ENCODE data around the gene CDK7. TPM values are rescaled to one million over a fixed set of nuclear protein-coding genes. Genes with fewer than 3 reads are reported as not detected.

Gene CDK7
- total RNA-seq, 4 donors from 2014 or later: 21.8 to 40.7 (median 32.2) TPM

DNA sequence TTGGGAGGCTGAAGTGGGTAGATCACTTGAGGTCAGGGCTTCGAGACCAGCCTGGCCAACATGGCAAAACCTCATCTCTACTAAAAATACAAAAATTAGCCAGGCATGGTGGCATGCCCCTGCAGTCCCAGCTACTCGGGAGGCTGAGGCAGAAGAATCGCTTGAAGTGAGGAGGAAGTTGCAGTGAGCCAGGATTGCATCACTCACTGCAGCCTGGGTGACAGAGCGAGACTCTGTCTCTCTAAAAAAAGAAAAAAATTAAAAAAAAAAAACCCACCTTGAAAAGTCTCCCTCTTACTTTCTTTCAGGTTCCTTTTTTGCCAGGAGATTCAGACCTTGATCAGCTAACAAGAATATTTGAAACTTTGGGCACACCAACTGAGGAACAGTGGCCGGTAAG lies 34.2 kb downstream of the CDK7 start:
- Histone ChIP-seq H3K36me3 (peaks cover 0 to 95% (median 28%) of the 10 kb centered on the region in 3 donors), H3K4me3 (no peak overlapping the region), H3K27ac (no peak overlapping the region), H3K4me1 (no peaks in the 10 kb centered on the region), H3K9me3 (no peaks in the 10 kb centered on the region), H3K27me3 (no peaks in the 10 kb centered on the region)
- no peak for DNase-seq
- WGBS, 2 donors: 74 to 89% methylated on average over 4 to 5 of the region's 5 CpGs
- intact Hi-C loops (cut with DNase I): no loop called here
- TF ChIP-seq, protein P1, sequence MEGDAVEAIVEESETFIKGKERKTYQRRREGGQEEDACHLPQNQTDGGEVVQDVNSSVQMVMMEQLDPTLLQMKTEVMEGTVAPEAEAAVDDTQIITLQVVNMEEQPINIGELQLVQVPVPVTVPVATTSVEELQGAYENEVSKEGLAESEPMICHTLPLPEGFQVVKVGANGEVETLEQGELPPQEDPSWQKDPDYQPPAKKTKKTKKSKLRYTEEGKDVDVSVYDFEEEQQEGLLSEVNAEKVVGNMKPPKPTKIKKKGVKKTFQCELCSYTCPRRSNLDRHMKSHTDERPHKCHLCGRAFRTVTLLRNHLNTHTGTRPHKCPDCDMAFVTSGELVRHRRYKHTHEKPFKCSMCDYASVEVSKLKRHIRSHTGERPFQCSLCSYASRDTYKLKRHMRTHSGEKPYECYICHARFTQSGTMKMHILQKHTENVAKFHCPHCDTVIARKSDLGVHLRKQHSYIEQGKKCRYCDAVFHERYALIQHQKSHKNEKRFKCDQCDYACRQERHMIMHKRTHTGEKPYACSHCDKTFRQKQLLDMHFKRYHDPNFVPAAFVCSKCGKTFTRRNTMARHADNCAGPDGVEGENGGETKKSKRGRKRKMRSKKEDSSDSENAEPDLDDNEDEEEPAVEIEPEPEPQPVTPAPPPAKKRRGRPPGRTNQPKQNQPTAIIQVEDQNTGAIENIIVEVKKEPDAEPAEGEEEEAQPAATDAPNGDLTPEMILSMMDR (IDR thresholded peaks at IDR 0.05): no peak
- TF ChIP-seq POLR2A (IDR thresholded peaks at IDR 0.05): no peak

DNA sequence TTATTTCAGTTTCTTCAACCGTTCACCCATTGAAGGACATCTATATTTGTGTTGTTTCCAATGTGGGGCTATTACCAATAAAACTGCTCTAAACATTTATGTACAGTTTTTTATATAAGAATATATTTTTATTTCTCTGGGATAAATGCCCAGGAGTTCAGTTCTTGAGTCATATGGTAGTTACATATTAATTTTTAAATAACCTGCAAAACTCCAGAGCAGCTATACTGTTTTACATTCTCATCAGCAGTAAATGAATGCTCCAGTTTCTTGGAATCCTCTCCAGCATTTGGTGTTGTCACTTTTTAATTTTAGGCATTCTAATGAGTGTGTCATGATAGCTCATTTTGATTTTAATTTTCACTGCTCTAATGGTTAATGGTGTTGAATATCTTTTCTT lies 36.2 kb downstream of the CDK7 start:
- 48 to 61% methylated on average over 1 of the region's 1 CpG for WGBS, 2 donors
- Histone ChIP-seq H3K36me3 (peaks cover 0 to 94% (median 31%) of the 10 kb centered on the region in 3 donors), H3K27me3 (no peaks in the 10 kb centered on the region), H3K4me3 (no peak overlapping the region), H3K4me1 (no peaks in the 10 kb centered on the region), H3K9me3 (no peaks in the 10 kb centered on the region), H3K27ac (no peak overlapping the region)
- intact Hi-C loops (cut with DNase I): no loop called here
- no peak for DNase-seq
- TF ChIP-seq, protein P1 (IDR thresholded peaks at IDR 0.05): no peak
- no peak for TF ChIP-seq POLR2A (IDR thresholded peaks at IDR 0.05)

GRCh38 chr5:69271376-69271775 lies 36.7 kb downstream of the CDK7 start:
- no peak for TF ChIP-seq POLR2A (IDR thresholded peaks at IDR 0.05)
- TF ChIP-seq, protein P1 (IDR thresholded peaks at IDR 0.05): no peak
- no peaks in the 10 kb centered on the region for H3K4me1 ChIP-seq
- H3K36me3 ChIP-seq: peaks cover 0 to 94% (median 26%) of the 10 kb centered on the region in 3 donors
- H3K9me3 ChIP-seq: no peaks in the 10 kb centered on the region
- DNase-seq: no peak
- no peak overlapping the region for H3K27ac ChIP-seq
- intact Hi-C loops (cut with DNase I): no loop called here
- no peaks in the 10 kb centered on the region for H3K27me3 ChIP-seq
- H3K4me3 ChIP-seq: no peak overlapping the region
- 40 to 49% methylated on average over 4 of the region's 4 CpGs for WGBS, 2 donors

- 99 to 100% methylated on average over 7 of the region's 7 CpGs for WGBS, 2 donors
- H3K36me3 ChIP-seq: peaks cover 0 to 94% (median 23%) of the 10 kb centered on the region in 3 donors
- TF ChIP-seq, protein P1 (IDR thresholded peaks at IDR 0.05): no peak
- no peak for TF ChIP-seq POLR2A (IDR thresholded peaks at IDR 0.05)
Observed at GRCh38 chr5:69275563-69275962, 40.9 kb downstream of the CDK7 start.

DNA sequence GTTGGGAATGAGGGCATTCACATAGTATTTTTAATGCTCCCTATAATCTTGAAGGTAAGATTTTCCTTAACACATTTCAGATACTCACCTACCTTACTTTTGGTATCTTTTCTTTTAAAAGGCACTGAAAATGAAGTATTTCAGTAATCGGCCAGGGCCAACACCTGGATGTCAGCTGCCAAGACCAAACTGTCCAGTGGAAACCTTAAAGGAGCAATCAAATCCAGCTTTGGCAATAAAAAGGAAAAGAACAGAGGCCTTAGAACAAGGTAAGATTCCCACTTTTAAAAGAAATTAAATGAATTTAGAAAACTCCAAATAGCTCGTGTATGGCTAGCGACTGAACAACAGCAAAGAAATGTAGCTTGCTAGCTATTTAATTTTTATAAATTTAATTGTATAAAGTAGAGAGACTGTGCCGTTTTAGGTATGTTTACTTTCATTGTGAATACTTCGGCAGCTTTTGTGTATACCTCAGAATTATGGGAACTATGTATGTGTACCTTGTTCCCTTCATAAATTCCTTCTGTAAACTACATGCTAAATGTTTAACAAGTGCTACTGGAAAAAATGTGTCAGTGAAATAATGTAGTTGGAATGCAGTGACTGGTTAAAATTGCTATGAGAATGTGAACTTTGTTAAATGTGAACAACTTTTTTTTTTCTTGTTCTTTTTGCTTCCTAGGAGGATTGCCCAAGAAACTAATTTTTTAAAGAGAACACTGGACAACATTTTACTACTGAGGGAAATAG lies 41.9 kb downstream of the CDK7 start:
- TF ChIP-seq POLR2A (IDR thresholded peaks at IDR 0.05): no peak
- TF ChIP-seq, protein P1 (IDR thresholded peaks at IDR 0.05): no peak
- 67 to 70% methylated on average over 5 of the region's 5 CpGs for WGBS, 2 donors
- intact Hi-C loops (cut with DNase I): no loop called here
- no peaks in the 10 kb centered on the region for H3K9me3 ChIP-seq
- no peak overlapping the region for H3K4me3 ChIP-seq
- no peak for DNase-seq
- peaks cover 0 to 99% (median 25%) of the 10 kb centered on the region in 3 donors for H3K36me3 ChIP-seq
- H3K4me1 ChIP-seq: no peaks in the 10 kb centered on the region
- no peak overlapping the region for H3K27ac ChIP-seq
- H3K27me3 ChIP-seq: no peaks in the 10 kb centered on the region

More at GRCh38 chr5:69275563-69275962, 40.9 kb downstream of the CDK7 start:
- Histone ChIP-seq H3K9me3 (no peaks in the 10 kb centered on the region), H3K4me1 (no peaks in the 10 kb centered on the region), H3K4me3 (no peak overlapping the region), H3K27me3 (no peaks in the 10 kb centered on the region), H3K27ac (no peak overlapping the region)
- no peak for DNase-seq
- intact Hi-C loops (cut with DNase I): no loop called here
